OCI-LY1 (cell line): ENCODE measurements around the gene CPPED1.

ENCODE experiments used
- H2AFZ ChIP-seq: fragments of 200-600 bp; sonication (generic), shearing (Covaris generic); 2 replicates; pipeline ENCODE4 v1.6.0; 2014; ENCODE audit warnings: antibody characterized with exemption, mild to moderate bottlenecking, low read length
- H3F3A ChIP-seq: fragments of 200-600 bp; sonication (generic), shearing (Covaris generic); 2 replicates; pipeline ENCODE4 v1.6.0; 2014; ENCODE audit warnings: mild to moderate bottlenecking, antibody characterized with exemption, low read length, moderate library complexity; ENCODE audit not compliant: insufficient read depth
- H3K27ac ChIP-seq: fragments of 200-600 bp; sonication (generic); 2 replicates; pipeline ENCODE4 v1.5.1; 2014; ENCODE audit warnings: low read length, mixed run types, mild to moderate bottlenecking, low read depth; ENCODE audit not compliant: poor library complexity, severe bottlenecking
- H3K27me3 ChIP-seq: fragments of 200-600 bp; sonication (generic); 2 replicates; pipeline ENCODE4 v1.6.0; 2014; ENCODE audit warnings: antibody characterized with exemption, mild to moderate bottlenecking, low read length, moderate library complexity; ENCODE audit not compliant: insufficient read depth
- H3K36me3 ChIP-seq: fragments of 200-600 bp; sonication (generic); 2 replicates; pipeline ENCODE4 v1.6.1; 2014; ENCODE audit warnings: mild to moderate bottlenecking, antibody characterized with exemption, low read length, moderate library complexity, mixed read lengths; ENCODE audit not compliant: insufficient read depth
- H3K4me1 ChIP-seq: fragments of 200-600 bp; sonication (generic); 2 replicates; pipeline ENCODE4 v1.5.1; 2014; ENCODE audit warnings: mild to moderate bottlenecking, low read length, moderate library complexity; ENCODE audit not compliant: insufficient read depth, severe bottlenecking
- H3K4me2 ChIP-seq: fragments of 200-600 bp; sonication (generic), shearing (Covaris generic); 2 replicates; pipeline ENCODE4 v1.6.1; 2014; ENCODE audit warnings: low read length
- H3K4me3 ChIP-seq: fragments of 200-600 bp; sonication (generic); 2 replicates; pipeline ENCODE4 v1.5.1; 2014; ENCODE audit warnings: low read length, low read depth, mild to moderate bottlenecking, mixed read lengths; ENCODE audit not compliant: poor library complexity, severe bottlenecking
- H3K79me2 ChIP-seq: fragments of 200-600 bp; shearing (Covaris generic); 2 replicates; pipeline ENCODE4 v1.6.1; 2016; ENCODE audit warnings: mixed run types, low read length, mixed read lengths; ENCODE audit not compliant: insufficient read depth
- H3K9ac ChIP-seq: fragments of 200-600 bp; sonication (generic), shearing (Covaris generic); 2 replicates; pipeline ENCODE4 v1.6.1; 2014; ENCODE audit warnings: mild to moderate bottlenecking, low read length, mixed read lengths
- H3K9me2 ChIP-seq: fragments of 200-600 bp; sonication (generic), shearing (Covaris generic); 2 replicates; pipeline ENCODE4 v1.6.1; 2014; ENCODE audit warnings: low read depth, mild to moderate bottlenecking, low read length, mixed read lengths
- H3K9me3 ChIP-seq: fragments of 200-600 bp; shearing (Covaris generic); 2 replicates; pipeline ENCODE4 v1.6.1; 2014; ENCODE audit warnings: low read length, mixed read lengths
- H4K20me1 ChIP-seq: fragments of 200-600 bp; sonication (generic), shearing (Covaris generic); 2 replicates; pipeline ENCODE4 v1.6.0; 2016; ENCODE audit warnings: mild to moderate bottlenecking, low read length; ENCODE audit not compliant: insufficient read depth
- EZH2 ChIP-seq: fragments of 200-600 bp; sonication (generic), shearing (Covaris generic); IDR thresholded peaks from 2 replicates; pipeline ENCODE4 v1.8.0; 2017; ENCODE audit warnings: borderline replicate concordance, mixed run types, mild to moderate bottlenecking, antibody characterized with exemption, low read length, moderate library complexity, mixed read lengths
- TF ChIP-seq, protein P1 (sequence below): fragments of 200-600 bp; sonication (generic), shearing (Covaris generic); IDR thresholded peaks from 2 replicates; pipeline ENCODE4 v1.5.1; 2017; ENCODE audit warnings: mild to moderate bottlenecking, antibody characterized with exemption, low read length, moderate library complexity, mixed read lengths

The CPPED1 gene

DNA sequence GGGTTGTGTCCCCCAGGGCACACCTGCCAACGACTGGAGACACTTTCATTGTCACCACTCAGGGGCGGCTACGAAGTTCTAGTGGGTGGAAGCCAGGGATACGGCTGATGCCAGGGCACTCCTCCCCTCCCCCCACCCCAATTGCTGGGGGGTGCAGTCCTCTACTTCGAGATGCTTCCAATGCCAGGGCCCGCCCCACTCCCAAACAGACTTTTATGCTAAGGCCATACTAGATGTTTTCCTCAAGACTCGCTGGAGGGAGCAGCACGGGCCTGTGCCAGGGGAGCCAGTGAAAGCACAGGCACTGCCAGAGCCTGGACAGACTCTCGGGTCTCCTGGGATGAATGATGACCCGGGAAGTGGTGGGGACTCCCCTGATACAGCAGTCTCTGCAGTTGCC lies 178.0 kb downstream of the CPPED1 start:
- H3F3A ChIP-seq: no peaks in the 10 kb centered on the region
- H3K9me2 ChIP-seq: no peaks in the 10 kb centered on the region
- no peak overlapping the region for H3K4me3 ChIP-seq
- no peak overlapping the region for H3K4me2 ChIP-seq
- no peak overlapping the region for H3K9ac ChIP-seq
- H4K20me1 ChIP-seq: no peaks in the 10 kb centered on the region
- H3K4me1 ChIP-seq: no peaks in the 10 kb centered on the region
- H3K27ac ChIP-seq: no peak overlapping the region
- H2AFZ ChIP-seq: no peak overlapping the region
- H3K9me3 ChIP-seq: no peaks in the 10 kb centered on the region
- H3K79me2 ChIP-seq: no peaks in the 10 kb centered on the region
- TF ChIP-seq, protein P1, sequence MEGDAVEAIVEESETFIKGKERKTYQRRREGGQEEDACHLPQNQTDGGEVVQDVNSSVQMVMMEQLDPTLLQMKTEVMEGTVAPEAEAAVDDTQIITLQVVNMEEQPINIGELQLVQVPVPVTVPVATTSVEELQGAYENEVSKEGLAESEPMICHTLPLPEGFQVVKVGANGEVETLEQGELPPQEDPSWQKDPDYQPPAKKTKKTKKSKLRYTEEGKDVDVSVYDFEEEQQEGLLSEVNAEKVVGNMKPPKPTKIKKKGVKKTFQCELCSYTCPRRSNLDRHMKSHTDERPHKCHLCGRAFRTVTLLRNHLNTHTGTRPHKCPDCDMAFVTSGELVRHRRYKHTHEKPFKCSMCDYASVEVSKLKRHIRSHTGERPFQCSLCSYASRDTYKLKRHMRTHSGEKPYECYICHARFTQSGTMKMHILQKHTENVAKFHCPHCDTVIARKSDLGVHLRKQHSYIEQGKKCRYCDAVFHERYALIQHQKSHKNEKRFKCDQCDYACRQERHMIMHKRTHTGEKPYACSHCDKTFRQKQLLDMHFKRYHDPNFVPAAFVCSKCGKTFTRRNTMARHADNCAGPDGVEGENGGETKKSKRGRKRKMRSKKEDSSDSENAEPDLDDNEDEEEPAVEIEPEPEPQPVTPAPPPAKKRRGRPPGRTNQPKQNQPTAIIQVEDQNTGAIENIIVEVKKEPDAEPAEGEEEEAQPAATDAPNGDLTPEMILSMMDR: no peak
- TF ChIP-seq EZH2: no peak
- no peaks in the 10 kb centered on the region for H3K27me3 ChIP-seq
- no peaks in the 10 kb centered on the region for H3K36me3 ChIP-seq

DNA sequence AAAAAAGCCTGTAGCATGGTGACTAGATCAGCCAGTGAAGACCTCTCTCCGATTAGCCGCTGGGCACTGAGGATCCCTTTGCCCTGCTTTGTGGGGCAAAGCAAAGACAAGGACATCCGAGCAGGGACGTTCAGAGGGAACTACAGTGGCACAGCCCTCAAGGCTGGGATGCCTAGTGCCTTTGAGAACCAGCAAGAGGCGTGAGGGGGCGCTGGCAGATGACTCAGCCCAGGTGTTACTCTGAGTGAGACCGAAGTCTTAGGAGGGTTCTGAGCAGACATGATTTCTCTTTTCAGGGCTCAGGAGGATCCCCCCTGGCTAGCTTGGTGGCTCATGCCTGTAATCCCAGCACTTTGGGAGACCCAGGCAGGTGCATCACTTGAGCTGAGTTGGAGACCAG lies 178.6 kb downstream of the CPPED1 start:
- Histone ChIP-seq H3K79me2 (no peaks in the 10 kb centered on the region), H3K36me3 (no peaks in the 10 kb centered on the region)

DNA sequence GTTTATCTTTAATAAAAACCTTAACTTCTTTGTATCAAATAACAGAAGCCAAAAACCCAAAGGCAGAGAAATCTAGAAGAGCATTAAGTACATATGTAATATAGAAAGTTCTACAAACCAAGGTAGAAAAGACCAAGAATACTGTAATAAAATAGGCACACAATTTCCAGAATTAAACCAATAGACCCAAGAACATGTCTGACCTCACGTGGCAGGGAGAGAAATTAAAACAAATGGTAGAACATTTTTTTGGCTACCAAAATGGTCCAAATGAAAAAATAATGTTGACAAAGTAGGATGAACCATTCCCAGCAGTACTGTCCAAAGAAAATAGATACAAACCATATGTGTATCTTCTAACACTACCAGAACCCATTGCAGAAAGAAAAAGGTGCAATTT lies 183.5 kb downstream of the CPPED1 start:
- TF ChIP-seq, protein P1: peak; percentile 25; the same call in 1 of the 2 replicates
- TF ChIP-seq EZH2: no peak
- no peaks in the 10 kb centered on the region for H3K9me3 ChIP-seq
- H3K79me2 ChIP-seq: no peaks in the 10 kb centered on the region
- H3K4me1 ChIP-seq: peaks cover 13% of the 10 kb centered on the region
- no peaks in the 10 kb centered on the region for H3K9me2 ChIP-seq
- no peaks in the 10 kb centered on the region for H3F3A ChIP-seq
- no peak overlapping the region for H3K9ac ChIP-seq
- no peak overlapping the region for H3K4me2 ChIP-seq
- no peaks in the 10 kb centered on the region for H4K20me1 ChIP-seq
- no peaks in the 10 kb centered on the region for H3K27me3 ChIP-seq
- H3K27ac ChIP-seq: no peak overlapping the region
- H2AFZ ChIP-seq: no peak overlapping the region
- H3K4me3 ChIP-seq: no peak overlapping the region
- no peaks in the 10 kb centered on the region for H3K36me3 ChIP-seq

More for the DNA sequence above, 178.6 kb downstream of the CPPED1 start:
- Histone ChIP-seq H4K20me1 (no peaks in the 10 kb centered on the region), H3K4me1 (peaks cover under 1% of the 10 kb centered on the region), H3K9me3 (no peaks in the 10 kb centered on the region), H2AFZ (no peak overlapping the region), H3F3A (no peaks in the 10 kb centered on the region), H3K27me3 (no peaks in the 10 kb centered on the region), H3K9ac (no peak overlapping the region), H3K9me2 (no peaks in the 10 kb centered on the region), H3K27ac (no peak overlapping the region), H3K4me2 (no peak overlapping the region), H3K4me3 (no peak overlapping the region)
- TF ChIP-seq, protein P1: peak; percentile 15; the same call in 1 of the 2 replicates
- no peak for TF ChIP-seq EZH2
